Measurements from ENCODE around the gene LAMA2.

GRCh38 chr6:129402244-129402643, 519.3 kb downstream of the LAMA2 start:
- TF ChIP-seq ZNF274 (IDR thresholded peaks at IDR 0.05; ENCODE audit: low read depth, low read length) = no peak
- no peak for TF ChIP-seq SUZ12 (IDR thresholded peaks at IDR 0.05; ENCODE audit: extremely low read depth, insufficient read depth, insufficient read length)
- no peak for TF ChIP-seq YY1 (IDR thresholded peaks at IDR 0.05; ENCODE audit: insufficient read depth, insufficient read length)

Measured in NT2/D1 (cell line).